Measurements from ENCODE around the gene SNCG. TPM values are rescaled to one million over a fixed set of nuclear protein-coding genes. Genes with fewer than 3 reads are reported as not detected.
"Not testable (repeated sequence)": the region's sequence is repeated elsewhere in the genome, so short reads cannot be mapped to it uniquely, and the experiment has no call there.

Gene SNCG
- total RNA-seq, 4 donors from 2014 or later: 70.9 to 252 (median 180) TPM

DNA sequence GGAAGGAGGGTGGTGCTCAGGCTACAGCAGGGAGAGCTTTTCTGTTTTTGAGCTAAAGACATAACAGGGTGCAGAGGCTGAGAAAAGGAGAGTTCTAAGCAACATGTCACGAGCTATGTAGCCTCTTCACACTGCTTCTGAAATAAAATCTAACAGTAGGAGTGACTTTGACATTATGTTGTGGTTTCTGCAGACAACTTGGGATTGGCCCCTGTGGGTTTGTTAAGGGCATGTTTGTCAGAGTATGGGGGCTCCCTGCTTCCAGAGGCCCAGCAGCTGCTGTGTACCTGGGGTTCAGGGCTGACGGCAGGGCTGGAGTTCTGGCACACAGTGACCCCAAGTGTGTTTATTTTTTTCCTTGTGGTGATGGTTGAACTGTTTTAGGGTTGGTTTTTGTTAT, 25.7 kb upstream of the SNCG start:
- DNase-seq (ENCODE audit: low spot score) (no peak), ATAC-seq (ENCODE audit: low FRiP score) (no peak)
- TF ChIP-seq, protein P1, sequence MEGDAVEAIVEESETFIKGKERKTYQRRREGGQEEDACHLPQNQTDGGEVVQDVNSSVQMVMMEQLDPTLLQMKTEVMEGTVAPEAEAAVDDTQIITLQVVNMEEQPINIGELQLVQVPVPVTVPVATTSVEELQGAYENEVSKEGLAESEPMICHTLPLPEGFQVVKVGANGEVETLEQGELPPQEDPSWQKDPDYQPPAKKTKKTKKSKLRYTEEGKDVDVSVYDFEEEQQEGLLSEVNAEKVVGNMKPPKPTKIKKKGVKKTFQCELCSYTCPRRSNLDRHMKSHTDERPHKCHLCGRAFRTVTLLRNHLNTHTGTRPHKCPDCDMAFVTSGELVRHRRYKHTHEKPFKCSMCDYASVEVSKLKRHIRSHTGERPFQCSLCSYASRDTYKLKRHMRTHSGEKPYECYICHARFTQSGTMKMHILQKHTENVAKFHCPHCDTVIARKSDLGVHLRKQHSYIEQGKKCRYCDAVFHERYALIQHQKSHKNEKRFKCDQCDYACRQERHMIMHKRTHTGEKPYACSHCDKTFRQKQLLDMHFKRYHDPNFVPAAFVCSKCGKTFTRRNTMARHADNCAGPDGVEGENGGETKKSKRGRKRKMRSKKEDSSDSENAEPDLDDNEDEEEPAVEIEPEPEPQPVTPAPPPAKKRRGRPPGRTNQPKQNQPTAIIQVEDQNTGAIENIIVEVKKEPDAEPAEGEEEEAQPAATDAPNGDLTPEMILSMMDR (IDR thresholded peaks at IDR 0.05): no peak

DNA sequence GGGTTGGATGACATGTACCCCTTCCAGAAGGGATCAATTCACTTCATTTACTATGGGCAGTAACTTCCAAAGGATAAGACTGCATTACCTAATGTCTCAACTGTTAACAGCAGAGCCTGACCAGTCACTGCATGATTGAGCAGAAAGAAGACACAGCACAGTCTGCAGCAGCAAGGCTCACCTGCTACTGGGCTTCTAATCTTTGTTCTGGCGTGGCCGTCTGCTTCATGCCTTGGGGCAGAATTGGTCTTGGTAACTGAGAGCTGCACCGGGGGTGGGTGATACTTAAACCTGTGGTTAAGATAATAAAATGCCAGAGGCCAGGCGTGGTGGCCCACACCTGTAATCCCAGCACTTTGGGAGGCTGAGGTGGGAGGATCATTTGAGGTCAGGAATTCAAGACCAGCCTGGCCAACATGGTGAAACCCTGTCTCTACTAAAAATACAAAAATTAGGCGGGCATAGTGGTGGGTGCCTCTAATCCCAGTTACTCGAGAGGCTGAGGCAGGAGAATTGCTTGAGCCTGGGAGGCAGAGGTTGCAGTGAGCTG, 24.2 kb upstream of the SNCG start:
- ATAC-seq (ENCODE audit: low FRiP score); DNase-seq (ENCODE audit: low spot score): not testable (repeated sequence)

DNA sequence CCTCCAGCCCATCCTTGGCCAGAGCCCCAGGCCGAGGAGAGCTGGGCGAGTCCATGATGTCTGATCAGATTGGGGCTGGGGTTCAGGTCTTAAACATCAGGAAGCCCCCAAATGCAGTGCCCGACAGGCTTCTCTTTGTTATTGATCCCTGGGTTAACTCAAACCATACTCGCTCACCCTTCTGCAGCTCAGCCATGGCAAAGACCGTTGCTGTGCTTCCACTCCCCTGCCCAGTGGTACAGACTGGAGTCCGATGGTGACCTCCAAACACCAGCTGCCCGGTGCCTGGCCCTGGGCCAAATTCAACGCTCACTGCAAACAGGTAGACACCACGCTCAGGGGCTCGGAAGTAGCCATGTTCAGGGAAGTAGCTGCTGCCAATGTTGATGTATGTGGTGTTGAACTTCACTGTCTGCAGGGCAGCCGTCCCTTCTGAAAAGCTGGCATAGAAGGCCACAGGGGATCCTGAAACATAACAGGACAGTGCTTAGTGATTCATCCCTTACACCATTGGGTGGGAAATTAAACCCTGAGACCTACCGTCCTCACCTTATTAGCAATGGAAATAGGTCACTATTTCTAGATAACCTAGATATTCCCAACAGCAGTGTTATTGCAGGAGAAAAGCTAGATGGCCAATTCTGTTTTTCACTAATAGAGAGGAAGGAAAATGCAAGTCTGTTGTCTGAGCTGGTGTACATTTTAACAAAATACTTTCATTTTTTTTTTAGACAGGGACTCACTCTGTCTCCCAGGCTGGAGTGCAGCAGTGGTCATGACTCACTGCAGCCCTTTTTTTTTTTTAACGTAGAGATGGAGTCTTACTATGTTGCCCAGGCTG, 21.5 kb upstream of the SNCG start:
- DNase-seq (ENCODE audit: low spot score) (no peak), ATAC-seq (ENCODE audit: low FRiP score) (no peak)
- TF ChIP-seq, protein P1 (IDR thresholded peaks at IDR 0.05): no peak

DNA sequence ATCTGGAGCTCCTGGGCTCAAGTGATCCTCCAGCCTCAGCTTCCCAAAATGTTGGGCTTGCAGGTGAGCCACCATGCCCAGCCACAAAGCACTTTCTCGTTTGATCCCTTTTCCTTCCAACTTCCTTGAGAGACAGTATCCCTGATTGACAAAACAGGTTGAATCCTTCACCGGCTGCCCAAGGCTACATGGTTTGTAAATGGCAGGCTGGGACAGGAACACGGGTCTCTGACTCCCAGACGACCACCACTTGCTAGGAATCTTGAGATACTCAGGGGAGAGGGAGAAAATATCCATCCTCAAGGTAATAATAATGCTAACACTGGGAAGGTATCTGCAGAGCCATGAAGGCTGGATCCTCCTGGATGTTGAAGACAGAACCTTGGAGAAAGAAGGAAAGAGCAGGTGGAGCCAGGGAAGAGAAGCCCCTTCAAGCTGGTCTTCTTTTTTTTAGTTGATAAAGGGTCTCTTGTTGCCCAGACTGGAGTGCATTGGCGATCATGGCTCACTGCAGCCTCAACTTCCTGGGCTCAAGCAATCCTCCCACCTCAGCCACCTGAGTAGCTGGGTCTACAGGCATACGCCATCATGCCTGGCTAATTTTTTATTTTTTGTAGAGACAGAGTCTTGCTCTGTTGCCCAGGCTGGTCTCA, 20.8 kb upstream of the SNCG start:
- TF ChIP-seq, protein P1 (IDR thresholded peaks at IDR 0.05): no peak
- ATAC-seq (ENCODE audit: low FRiP score) (no peak), DNase-seq (ENCODE audit: low spot score) (no peak)

DNA sequence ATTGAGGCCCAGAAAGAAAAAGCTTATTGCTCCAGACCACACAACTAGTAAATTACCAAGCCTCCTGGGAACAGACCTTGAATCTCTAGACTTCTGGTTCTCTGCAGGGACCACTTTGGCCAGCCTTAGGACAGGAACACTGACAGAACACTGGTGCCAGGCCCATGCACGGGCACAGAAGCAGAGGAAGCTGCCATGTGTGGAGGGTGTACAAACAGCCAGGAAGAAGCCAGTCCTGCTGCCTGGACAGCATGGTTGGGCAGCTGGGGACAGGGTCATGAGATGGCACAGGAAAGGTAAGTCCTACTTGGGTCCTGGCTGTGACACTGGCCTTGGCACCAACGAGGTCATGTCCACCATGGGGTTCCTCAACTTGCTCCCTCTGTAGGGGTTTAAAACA, 20.1 kb upstream of the SNCG start:
- DNase-seq (ENCODE audit: low spot score): no peak
- TF ChIP-seq, protein P1 (IDR thresholded peaks at IDR 0.05): no peak
- no peak for ATAC-seq (ENCODE audit: low FRiP score)

DNA sequence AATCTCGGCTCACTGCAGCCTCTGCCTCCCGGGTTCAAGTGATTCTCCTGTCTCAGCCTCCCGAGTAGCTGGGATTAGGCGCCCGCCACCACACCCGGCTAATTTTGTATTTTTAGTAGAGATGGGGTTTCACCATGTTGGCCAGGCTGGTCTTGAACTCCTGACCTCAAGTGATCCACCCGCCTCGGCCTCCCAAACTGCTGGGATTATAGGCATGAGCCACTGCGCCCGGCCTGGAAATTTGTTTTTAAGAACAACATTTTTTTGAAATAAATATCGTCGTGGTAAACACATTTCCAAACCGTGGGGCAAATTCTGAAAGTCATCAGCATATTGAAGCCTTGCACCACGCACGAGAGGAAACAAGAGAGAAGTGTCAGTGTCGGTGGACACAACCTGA, 18.3 kb upstream of the SNCG start:
- not testable (repeated sequence) for DNase-seq (ENCODE audit: low spot score); ATAC-seq (ENCODE audit: low FRiP score)

DNA sequence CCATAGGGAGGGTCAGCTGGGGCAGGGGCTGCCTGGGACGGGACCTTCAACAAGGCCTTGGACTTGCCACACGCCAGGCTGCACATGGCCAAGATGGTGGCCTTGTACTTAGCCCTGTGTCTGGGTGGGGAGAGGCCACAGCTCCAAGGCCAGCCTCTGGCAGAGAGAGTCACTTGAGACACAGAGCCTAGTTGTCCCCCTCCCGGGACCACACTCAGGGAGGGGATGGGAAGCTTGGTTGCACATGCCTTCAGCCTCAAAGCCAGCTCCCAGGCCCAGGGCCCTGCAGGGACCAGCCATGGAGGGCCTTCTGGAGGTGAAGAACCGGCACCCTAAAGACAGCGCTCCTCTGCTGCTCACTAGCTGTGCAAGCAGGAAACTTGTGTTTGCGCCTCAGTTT, 17.7 kb upstream of the SNCG start:
- TF ChIP-seq, protein P1 (IDR thresholded peaks at IDR 0.05): no peak
- no peak for DNase-seq (ENCODE audit: low spot score)
- ATAC-seq (ENCODE audit: low FRiP score): no peak

DNA sequence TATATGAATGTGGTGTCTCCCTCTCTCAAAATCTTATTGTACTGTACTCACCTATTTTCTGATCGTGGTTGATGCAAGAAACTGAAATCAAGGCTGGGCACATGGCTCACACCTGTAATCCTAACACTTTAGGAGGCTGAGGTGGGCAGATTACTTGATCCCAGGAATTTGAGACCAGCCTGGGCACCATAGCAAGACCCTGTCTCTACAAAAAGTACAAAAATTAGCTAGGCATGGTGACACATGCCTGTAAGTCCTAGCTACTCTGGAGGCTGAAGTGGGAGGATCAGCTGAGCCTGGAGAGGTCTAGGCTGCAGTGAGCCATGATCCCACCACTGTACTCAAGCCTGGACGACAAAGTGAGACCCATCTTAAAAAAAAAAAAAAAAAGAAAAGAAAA, 17.0 kb upstream of the SNCG start:
- DNase-seq (ENCODE audit: low spot score): no peak
- no peak for ATAC-seq (ENCODE audit: low FRiP score)
- TF ChIP-seq, protein P1 (IDR thresholded peaks at IDR 0.05): no peak

Measured in omental fat pad (tissue), 4 donors.